OCI-LY3 (cell line): Measurements from ENCODE around the gene OR6N1.

ENCODE experiments used
- H2AFZ ChIP-seq: fragments of 200-600, 300-600 bp; shearing (Covaris generic); 2 replicates; pipeline ENCODE4 v1.6.0; 2014; ENCODE audit warnings: antibody characterized with exemption, low read depth, low read length
- H3K27ac ChIP-seq: fragments of 200-600, 300-600 bp; sonication (generic); 2 replicates; pipeline ENCODE4 v1.5.1; 2014; ENCODE audit warnings: mild to moderate bottlenecking, low read length, moderate library complexity, mixed read lengths
- H3K27me3 ChIP-seq: fragments of 200-600, 300-600 bp; sonication (generic); 2 replicates; pipeline ENCODE4 v1.6.1; 2014; ENCODE audit warnings: low read depth, low read length, mixed read lengths
- H3K36me3 ChIP-seq: fragments of 200-600, 300-600 bp; sonication (generic); replicated peaks from 2 replicates; pipeline ENCODE3; 2014; ENCODE audit warnings: low read depth, low read length, mixed read lengths
- H3K4me1 ChIP-seq: fragments of 300-600, 200-600 bp; sonication (generic); 2 replicates; pipeline ENCODE4 v1.6.1; 2014; ENCODE audit warnings: low read length, mixed read lengths
- H3K4me2 ChIP-seq: fragments of 200-600, 300-600 bp; sonication (generic); 2 replicates; pipeline ENCODE4 v1.6.1; 2014; ENCODE audit warnings: low read length, mixed read lengths
- H3K4me3 ChIP-seq: fragments of 300-600, 200-600 bp; sonication (generic); 2 replicates; pipeline ENCODE4 v1.5.1; 2014; ENCODE audit warnings: antibody characterized with exemption, mild to moderate bottlenecking, low read length, moderate library complexity
- H3K79me2 ChIP-seq: fragments of 300-600, 200-600 bp; shearing (Covaris generic); 2 replicates; pipeline ENCODE4 v1.6.1; 2014; ENCODE audit warnings: mild to moderate bottlenecking, low read length, mixed read lengths
- H3K9ac ChIP-seq: fragments of 300-600, 200-600 bp; shearing (Covaris generic); 2 replicates; pipeline ENCODE4 v1.6.0; 2014; ENCODE audit warnings: mild to moderate bottlenecking, low read length, moderate library complexity
- H3K9me3 ChIP-seq: fragments of 200-600, 300-600 bp; shearing (Covaris generic); 2 replicates; pipeline ENCODE4 v1.6.1; 2014; ENCODE audit warnings: low read length, mixed read lengths; ENCODE audit not compliant: insufficient read depth
- H4K20me1 ChIP-seq: fragments of 200-600, 300-600 bp; sonication (generic); 2 replicates; pipeline ENCODE4 v1.6.1; 2016; ENCODE audit warnings: low read length, mixed read lengths; ENCODE audit not compliant: insufficient read depth
- CTCF ChIP-seq: fragments of 200-600, 300-600 bp; sonication (generic); IDR thresholded peaks from 2 replicates; pipeline ENCODE4 v1.5.1; 2014; ENCODE audit warnings: antibody characterized with exemption, low read length, low read depth
- EZH2phosphoT487 ChIP-seq: fragments of 200-600 bp; shearing (Covaris generic); IDR thresholded peaks from 2 replicates; pipeline ENCODE4 v1.6.1; 2018; ENCODE audit warnings: antibody characterized with exemption, mixed run types, low read depth

OR6N1 gene

GRCh38 chr1:158818560-158818959 lies 46.6 kb upstream of the OR6N1 start:
- Histone ChIP-seq H2AFZ (no peak overlapping the region), H3K4me2 (no peak overlapping the region), H3K4me3 (no peak overlapping the region), H3K4me1 (no peaks in the 10 kb centered on the region), H3K9me3 (no peaks in the 10 kb centered on the region), H4K20me1 (no peaks in the 10 kb centered on the region), H3K36me3 (no peaks in the 10 kb centered on the region), H3K9ac (no peak overlapping the region), H3K27ac (no peak overlapping the region), H3K27me3 (no peaks in the 10 kb centered on the region), H3K79me2 (no peaks in the 10 kb centered on the region)
- no peak for TF ChIP-seq CTCF
- TF ChIP-seq EZH2phosphoT487: no peak

GRCh38 chr1:158814970-158815369 lies 43.0 kb upstream of the OR6N1 start:
- H3K9me3 ChIP-seq: no peaks in the 10 kb centered on the region
- no peaks in the 10 kb centered on the region for H3K36me3 ChIP-seq
- no peaks in the 10 kb centered on the region for H3K27me3 ChIP-seq
- H3K27ac ChIP-seq: no peak overlapping the region
- H3K4me3 ChIP-seq: no peak overlapping the region
- H3K4me2 ChIP-seq: no peak overlapping the region
- H4K20me1 ChIP-seq: no peaks in the 10 kb centered on the region
- H3K9ac ChIP-seq: no peak overlapping the region
- no peaks in the 10 kb centered on the region for H3K79me2 ChIP-seq
- TF ChIP-seq EZH2phosphoT487: no peak
- TF ChIP-seq CTCF: no peak
- peaks cover 3% of the 10 kb centered on the region; the same call in 1 of the 2 replicates for H3K4me1 ChIP-seq
- no peak overlapping the region for H2AFZ ChIP-seq

- Histone ChIP-seq H3K4me3 (no peak overlapping the region), H4K20me1 (no peaks in the 10 kb centered on the region), H3K9me3 (no peaks in the 10 kb centered on the region), H3K36me3 (no peaks in the 10 kb centered on the region), H3K79me2 (no peaks in the 10 kb centered on the region), H3K9ac (no peak overlapping the region), H3K4me2 (no peak overlapping the region), H2AFZ (no peak overlapping the region), H3K27ac (no peak overlapping the region), H3K27me3 (no peaks in the 10 kb centered on the region), H3K4me1 (peaks cover 16% of the 10 kb centered on the region)
- no peak for TF ChIP-seq CTCF
- no peak for TF ChIP-seq EZH2phosphoT487
Observed at GRCh38 chr1:158813164-158813563, 41.2 kb upstream of the OR6N1 start.

GRCh38 chr1:158812336-158812735 lies 40.3 kb upstream of the OR6N1 start:
- H3K4me1 ChIP-seq: peaks cover 16% of the 10 kb centered on the region
- no peak overlapping the region for H2AFZ ChIP-seq

More at GRCh38 chr1:158812336-158812735, 40.3 kb upstream of the OR6N1 start:
- TF ChIP-seq CTCF (no peak), EZH2phosphoT487 (no peak)
- H3K36me3 ChIP-seq: no peaks in the 10 kb centered on the region
- H3K27me3 ChIP-seq: no peaks in the 10 kb centered on the region
- no peaks in the 10 kb centered on the region for H4K20me1 ChIP-seq
- no peaks in the 10 kb centered on the region for H3K79me2 ChIP-seq
- no peak overlapping the region for H3K9ac ChIP-seq
- H3K4me3 ChIP-seq: no peak overlapping the region
- H3K4me2 ChIP-seq: no peak overlapping the region
- no peaks in the 10 kb centered on the region for H3K9me3 ChIP-seq
- H3K27ac ChIP-seq: no peak overlapping the region
